HG03558 (cell line): ENCODE results near the gene RNASEH1.
"Not testable (repeated sequence)": the region's sequence is repeated elsewhere in the genome, so short reads cannot be mapped to it uniquely, and the experiment has no call there.

Source experiments
- ATAC-seq: cut with Tn5 transposase; IDR thresholded peaks from one replicate; pipeline ENCODE4 v1.9.1; 2021; ENCODE audit warnings: moderate number of reproducible peaks; ENCODE audit not compliant: unreplicated experiment; ENCODE audit errors: extremely low read depth

Gene RNASEH1

DNA sequence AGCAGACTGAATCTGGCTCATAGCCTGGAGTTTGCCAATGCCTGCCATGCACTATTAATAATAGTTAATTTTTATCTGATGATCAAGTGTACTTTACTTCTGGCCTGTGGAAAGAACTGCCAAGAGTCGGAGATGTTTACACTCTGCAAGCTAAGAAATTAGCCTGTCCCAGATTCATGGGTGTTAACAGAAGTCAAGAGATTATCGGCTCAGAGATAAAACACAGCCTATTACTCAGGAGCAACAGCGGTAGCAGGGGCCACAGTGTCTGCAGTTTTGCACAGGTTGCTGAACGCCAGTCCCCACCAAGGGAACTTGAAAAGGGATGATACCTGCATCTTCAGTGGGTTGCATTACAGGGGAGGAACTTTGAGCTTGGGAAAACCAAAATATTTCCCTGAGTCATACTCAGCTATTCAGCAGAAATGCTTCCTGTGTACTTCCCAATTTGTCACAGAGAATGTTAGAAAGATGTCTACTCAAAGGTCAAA, 34.5 kb downstream of the RNASEH1 start:
- ATAC-seq, result no peak

DNA sequence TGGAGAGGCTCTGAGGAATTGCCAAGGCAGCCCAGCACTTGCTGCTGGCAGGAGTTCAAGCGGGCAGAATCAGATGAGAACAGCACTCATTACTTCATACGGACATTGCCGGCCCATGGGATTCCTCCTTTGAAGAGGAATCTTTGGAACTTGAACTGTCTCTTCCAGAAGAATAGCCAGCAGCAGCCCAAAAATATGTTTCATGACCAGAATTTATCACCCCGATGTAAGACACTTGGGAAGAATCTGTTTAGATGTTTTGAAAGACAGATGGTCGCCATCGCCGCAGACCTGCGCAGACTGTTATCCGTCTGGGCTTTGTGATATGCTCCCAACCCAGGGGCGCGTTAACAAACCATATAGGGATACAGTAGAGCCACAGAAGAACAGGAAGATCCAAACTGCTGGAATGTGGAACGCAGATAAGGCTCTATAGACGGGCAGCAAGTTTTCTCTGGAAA, 35.1 kb downstream of the RNASEH1 start:
- no peak for ATAC-seq

GRCh38 chr2:3520591-3520990, 37.5 kb downstream of the RNASEH1 start:
- no peak for ATAC-seq

- peak; percentile 37 for ATAC-seq
Measured at GRCh38 chr2:3519255-3520205, 38.6 kb downstream of the RNASEH1 start, which contains the start of gene ADI1. Gene ADI1, minus strand, starts transcription at chr2:3519531. Its CDS starts 44 bp downstream, at chr2:3519487.

DNA sequence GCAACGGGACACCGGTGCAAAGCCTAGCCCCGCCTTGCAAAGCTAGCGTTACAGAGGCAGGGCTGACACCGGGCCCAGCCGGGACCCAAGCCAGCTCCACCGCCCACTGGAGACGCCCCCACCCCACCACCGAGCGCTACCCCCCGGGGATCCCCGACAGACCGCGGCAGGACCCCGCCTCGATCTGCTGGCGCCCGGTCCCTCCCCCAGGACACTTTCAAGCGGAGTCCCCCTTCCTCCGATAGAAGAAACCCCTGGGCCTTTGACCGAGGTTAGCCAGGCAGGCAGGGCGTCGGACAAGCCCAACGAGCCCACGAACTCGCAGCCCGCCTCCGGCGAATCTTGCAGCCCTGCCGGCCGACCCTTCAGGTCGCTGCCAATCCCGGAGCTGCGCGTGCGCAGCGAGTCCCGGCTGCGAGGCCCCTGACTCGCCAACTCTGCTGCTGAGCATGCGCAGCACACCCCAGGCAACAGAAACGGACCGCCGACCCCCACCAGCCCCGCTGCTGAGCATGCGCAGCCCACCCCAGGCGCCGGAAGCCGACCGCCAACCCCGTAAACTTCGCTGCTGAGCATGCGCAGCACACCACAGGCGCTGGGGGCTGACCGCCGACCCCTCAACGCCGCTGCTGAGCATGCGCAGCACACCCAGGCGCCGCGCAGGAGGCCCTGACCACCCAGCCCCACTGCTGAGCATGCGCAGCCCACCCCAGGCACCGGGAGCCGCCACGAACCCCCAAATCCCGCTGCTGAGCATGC, 39.5 kb downstream of the RNASEH1 start:
- peak; percentile 60 for ATAC-seq

DNA sequence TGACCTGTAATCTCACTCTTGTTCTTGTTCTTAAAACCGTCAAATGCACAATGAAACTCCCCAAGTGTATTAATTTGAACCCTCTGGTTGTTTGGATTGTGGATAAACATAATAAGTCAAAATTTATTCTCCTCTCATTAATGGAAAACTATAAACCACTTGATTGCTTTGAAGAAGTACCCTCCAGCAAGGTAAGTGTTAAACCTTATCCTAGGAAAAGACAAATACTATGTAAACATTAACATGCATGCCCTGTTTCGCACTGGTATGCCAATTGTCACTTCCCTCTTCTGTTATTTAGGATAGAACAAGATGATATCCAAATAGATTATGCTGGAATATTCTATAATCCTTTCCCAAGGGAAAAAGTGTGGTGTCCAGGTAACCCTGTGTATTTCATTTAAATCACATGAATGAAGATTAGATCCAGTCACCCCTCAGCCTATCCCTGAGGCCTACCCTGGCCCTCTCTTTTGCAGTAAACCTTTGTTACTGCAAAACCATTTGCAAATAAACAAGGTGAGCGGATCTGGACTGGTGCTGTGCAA, 40.1 kb downstream of the RNASEH1 start:
- ATAC-seq, result no peak

- no peak for ATAC-seq
Measured at GRCh38 chr2:3516831-3517230, 41.3 kb downstream of the RNASEH1 start.

- not testable (repeated sequence) for ATAC-seq
Measured at GRCh38 chr2:3515438-3515837, 42.7 kb downstream of the RNASEH1 start.

DNA sequence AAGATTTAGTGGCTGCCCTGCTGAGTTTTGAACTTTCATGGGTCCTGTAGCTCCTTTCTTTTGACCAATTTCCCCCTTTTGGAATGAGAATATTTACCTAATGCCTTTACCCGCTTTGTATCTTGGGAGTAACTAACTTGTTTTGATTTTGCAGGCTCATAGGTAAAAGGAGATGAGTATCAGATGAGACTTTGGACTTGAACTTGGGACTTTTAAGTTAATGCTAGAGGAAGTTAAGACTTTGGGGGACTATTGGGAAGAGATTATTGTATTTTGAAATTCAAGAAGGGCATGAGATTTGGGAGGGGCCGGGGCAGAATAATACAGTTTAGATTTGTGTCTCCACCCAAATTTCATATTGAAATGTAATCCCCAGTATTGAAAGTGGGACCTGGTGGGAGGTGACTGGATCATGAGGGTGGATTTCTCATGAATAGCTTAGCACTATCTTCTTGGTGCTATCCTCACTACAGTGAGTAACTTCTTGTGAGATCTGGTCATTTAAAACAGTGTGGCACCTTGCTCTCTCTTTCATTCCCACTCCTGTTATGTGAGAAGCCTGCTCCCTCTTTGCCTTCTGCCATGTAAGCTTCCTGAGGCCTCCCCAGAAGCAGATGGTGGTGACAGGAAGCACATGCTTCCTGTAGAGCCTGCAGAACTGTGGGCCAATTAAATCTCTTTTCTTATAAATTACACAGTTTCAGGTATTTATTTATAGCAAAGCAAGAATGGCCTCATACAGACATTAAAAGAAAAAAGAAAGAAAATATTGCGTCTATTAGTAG, 44.9 kb downstream of the RNASEH1 start:
- ATAC-seq, result no peak

GRCh38 chr2:3512086-3512485, 46.0 kb downstream of the RNASEH1 start:
- no peak for ATAC-seq

GRCh38 chr2:3505771-3506170, 52.4 kb downstream of the RNASEH1 start:
- no peak for ATAC-seq

- ATAC-seq, result no peak
Measured at GRCh38 chr2:3504741-3505140, 53.4 kb downstream of the RNASEH1 start.

- ATAC-seq, result no peak
Measured at GRCh38 chr2:3503483-3503882, 54.6 kb downstream of the RNASEH1 start.

DNA sequence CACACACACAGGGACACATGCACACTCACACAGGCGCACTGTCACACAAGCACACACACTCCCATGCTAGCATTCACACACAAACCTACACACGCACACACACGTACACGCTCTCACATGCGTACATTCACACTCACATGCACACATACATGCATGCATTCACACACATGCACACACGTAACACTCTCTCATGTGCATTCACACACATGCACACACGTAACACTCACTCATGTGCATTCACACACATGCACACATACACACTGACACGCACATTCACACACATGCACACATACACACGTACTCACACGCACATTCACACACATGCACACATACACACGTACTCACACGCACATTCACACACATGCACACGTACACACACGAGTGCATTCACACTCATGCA, 55.1 kb downstream of the RNASEH1 start:
- ATAC-seq, result no peak

DNA sequence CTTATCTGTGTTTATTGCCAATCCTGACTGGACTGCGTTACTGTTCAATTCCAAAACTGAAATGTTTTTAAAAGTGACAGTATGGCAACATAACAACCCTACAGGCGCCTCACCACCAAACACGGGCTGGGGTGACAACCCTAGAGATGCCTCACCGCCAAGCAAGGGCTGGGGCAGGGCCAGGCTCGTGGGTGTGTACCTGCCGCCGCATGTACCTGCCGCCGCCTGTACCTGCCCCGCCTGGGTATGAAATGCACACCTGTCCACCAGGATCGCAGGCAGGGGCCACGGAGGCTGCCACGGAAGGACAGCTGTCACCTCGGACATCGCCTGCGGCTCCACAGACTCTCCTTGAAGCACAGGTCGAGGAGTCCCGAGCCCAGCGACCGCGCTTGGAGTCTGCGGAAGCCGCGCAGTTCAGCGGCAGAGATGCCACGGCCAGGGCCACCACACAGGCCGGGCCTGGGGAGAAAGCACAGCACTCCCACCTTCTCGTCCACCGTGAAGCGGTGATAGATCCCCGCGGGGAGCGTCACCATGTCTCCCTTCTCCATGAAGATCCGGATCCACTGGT, 57.7 kb downstream of the RNASEH1 start:
- no peak for ATAC-seq

DNA sequence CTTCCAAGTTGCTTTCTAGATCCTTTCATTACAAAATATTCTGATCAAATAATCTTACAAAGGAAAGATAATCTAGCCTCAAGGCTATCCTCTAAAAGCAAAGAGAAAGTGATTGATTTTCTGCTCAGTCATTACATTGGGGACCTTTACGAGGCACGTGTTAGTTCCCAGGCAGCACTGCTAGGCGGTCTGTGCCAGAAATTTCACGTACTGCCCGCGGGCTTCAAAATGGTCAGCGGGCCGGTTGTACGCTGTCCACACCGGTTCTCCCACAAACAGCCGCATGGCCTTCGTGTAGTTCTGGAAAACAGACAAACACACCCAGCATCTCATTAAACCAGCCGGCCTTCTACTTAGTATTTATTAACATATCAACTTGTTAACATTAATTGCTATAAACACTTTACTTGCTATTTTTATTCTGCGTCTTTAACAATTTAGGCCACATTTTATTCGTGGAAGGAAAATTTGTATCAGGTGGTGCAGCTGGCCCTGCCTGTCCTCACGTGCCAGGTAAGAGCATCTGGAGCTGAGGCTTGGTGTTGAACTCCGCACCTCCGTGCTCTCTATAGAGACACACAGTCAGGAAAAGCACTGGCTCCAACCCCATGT, 59.2 kb downstream of the RNASEH1 start:
- ATAC-seq, result no peak

- ATAC-seq, result not testable (repeated sequence)
Measured at GRCh38 chr2:3496708-3497080, 61.4 kb downstream of the RNASEH1 start.
